B cell (primary cell): ENCODE measurements around the gene ISLR2.

Experiments used
- CTCF ChIP-seq: fragments of 200-600 bp; IDR thresholded peaks from one replicate; pipeline ENCODE4 v1.8.0; 2022; ENCODE audit warnings: antibody characterized with exemption, mild to moderate bottlenecking
- EZH2 ChIP-seq: IDR thresholded peaks from 2 replicates; pipeline ENCODE4 v1.6.1; 2012; ENCODE audit warnings: borderline replicate concordance, low read depth, mild to moderate bottlenecking, moderate library complexity, low read length; ENCODE audit not compliant: insufficient read depth, poor library complexity, severe bottlenecking

- TF ChIP-seq CTCF (no peak), EZH2 (no peak)
Measured at GRCh38 chr15:74109713-74110112, 20.7 kb upstream of the ISLR2 start.
